ENCODE measurements around the gene LRP1B. TPM values are rescaled to one million over a fixed set of nuclear protein-coding genes. Genes with fewer than 3 reads are reported as not detected.

Gene LRP1B
- total and polyA plus RNA-seq, 4 donors = 0.01 to 0.84 (median 0.17) TPM

DNA sequence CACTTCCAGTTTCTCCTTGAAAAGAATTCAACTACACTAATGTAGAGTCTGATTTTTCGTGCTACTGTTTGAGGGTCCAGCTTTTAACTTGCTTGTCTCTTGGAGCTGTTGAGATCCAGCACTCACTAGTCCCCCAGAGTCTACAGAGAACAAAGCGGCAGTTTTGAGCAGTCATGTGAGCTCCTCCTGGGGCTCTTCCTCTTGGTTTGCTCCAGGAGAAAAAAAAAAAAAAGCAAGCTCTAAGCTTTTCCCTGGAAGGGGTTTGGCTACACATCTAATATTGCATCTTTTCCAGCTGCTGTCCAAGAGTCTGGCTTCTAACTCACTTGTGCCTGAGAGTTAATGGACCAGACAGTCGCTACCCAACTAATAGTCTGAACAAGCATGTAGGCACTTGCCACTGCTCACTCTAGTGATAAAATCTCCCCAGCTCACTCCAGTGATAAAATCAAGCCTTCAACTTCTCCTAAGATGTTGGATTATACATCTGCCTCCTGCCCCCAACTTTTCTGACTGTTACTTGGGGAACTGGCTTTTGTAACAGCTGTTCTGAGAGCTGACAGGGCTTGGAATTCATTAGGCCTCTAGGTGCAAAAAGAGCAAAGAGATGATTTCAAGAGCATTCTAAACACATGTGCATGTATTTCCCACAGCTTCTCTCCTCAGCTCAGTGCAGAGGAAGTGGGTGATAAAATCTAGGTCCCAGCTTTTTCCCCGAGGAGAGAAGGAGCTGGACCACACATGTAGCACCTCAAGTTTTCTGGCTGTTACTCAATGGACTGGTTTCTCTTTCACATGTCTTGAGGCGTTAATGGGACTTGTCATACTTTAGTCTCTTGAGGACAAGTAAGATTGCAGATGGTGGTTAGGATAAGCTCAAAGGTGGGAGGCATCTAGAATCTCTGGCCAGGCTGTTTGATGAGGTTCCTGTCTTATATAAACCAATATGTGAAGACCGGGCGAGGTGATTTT lies 750.5 kb downstream of the LRP1B start:
- Histone ChIP-seq H3K4me1 (ENCODE audit: control insufficient read depth in 4 of 4, insufficient read depth in 4 of 4, low read length in 3 of 4) (no peaks in the 10 kb centered on the region), H3K36me3 (ENCODE audit: control insufficient read depth in 4 of 4, insufficient read depth in 3 of 4, low read depth in 1 of 4, low read length in 3 of 4) (no peaks in the 10 kb centered on the region), H3K4me3 (ENCODE audit: low read depth in 1 of 3, low read length in 3 of 3) (no peak overlapping the region), H3K9me3 (ENCODE audit: control insufficient read depth in 4 of 4, low read length in 3 of 4) (no peaks in the 10 kb centered on the region), H3K27me3 (ENCODE audit: control insufficient read depth in 4 of 4, insufficient read depth in 4 of 4, low read length in 3 of 4) (no peaks in the 10 kb centered on the region), H3K27ac (ENCODE audit: low read depth in 1 of 2, low read length in 2 of 2) (no peak overlapping the region), H3K9ac (ENCODE audit: low read depth in 1 of 2, low read length in 2 of 2) (no peak overlapping the region)
- no peak for DNase-seq (ENCODE audit: low spot score)
- TF ChIP-seq, protein P1, sequence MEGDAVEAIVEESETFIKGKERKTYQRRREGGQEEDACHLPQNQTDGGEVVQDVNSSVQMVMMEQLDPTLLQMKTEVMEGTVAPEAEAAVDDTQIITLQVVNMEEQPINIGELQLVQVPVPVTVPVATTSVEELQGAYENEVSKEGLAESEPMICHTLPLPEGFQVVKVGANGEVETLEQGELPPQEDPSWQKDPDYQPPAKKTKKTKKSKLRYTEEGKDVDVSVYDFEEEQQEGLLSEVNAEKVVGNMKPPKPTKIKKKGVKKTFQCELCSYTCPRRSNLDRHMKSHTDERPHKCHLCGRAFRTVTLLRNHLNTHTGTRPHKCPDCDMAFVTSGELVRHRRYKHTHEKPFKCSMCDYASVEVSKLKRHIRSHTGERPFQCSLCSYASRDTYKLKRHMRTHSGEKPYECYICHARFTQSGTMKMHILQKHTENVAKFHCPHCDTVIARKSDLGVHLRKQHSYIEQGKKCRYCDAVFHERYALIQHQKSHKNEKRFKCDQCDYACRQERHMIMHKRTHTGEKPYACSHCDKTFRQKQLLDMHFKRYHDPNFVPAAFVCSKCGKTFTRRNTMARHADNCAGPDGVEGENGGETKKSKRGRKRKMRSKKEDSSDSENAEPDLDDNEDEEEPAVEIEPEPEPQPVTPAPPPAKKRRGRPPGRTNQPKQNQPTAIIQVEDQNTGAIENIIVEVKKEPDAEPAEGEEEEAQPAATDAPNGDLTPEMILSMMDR (IDR thresholded peaks at IDR 0.05; ENCODE audit: low read depth, low read length, missing input control) = no peak
- no peak for TF ChIP-seq TAF1 (conservative IDR thresholded peaks at IDR 0.05)
- TF ChIP-seq RXRA (IDR thresholded peaks at IDR 0.05) = no peak
- no peak for TF ChIP-seq EGR1 (IDR thresholded peaks at IDR 0.05; ENCODE audit: low read depth in 2 of 2)
- WGBS = 72% methylated on average over 7 of the region's 7 CpGs

DNA sequence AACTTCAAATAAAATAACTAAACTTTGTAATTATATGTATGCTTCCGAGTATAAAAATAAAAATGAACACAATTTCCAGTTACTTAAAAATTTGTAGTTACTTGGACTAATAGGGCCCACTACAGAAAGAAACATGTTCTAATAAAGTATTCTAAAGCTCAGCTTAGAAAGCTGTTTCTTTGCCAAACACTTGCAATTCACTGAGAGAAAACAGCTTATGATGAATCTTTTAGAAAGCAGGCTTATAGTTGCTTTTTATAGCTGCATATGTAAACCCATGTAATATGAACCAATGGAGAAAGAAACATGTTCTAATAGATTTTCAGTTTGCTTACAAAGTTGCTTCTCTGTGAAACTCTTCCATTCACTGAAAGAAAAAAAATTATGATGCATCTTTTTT lies 766.0 kb downstream of the LRP1B start:
- H3K9me3 ChIP-seq (ENCODE audit: control insufficient read depth in 4 of 4, low read length in 3 of 4) = no peaks in the 10 kb centered on the region
- no peak overlapping the region for H3K4me3 ChIP-seq (ENCODE audit: low read depth in 1 of 3, low read length in 3 of 3)
- H3K36me3 ChIP-seq (ENCODE audit: control insufficient read depth in 4 of 4, insufficient read depth in 3 of 4, low read depth in 1 of 4, low read length in 3 of 4) = no peaks in the 10 kb centered on the region
- H3K4me1 ChIP-seq (ENCODE audit: control insufficient read depth in 4 of 4, insufficient read depth in 4 of 4, low read length in 3 of 4) = no peaks in the 10 kb centered on the region
- no peaks in the 10 kb centered on the region for H3K27me3 ChIP-seq (ENCODE audit: control insufficient read depth in 4 of 4, insufficient read depth in 4 of 4, low read length in 3 of 4)
- WGBS = 73% methylated on average over 1 of the region's 1 CpG
- no peak overlapping the region for H3K27ac ChIP-seq (ENCODE audit: low read depth in 1 of 2, low read length in 2 of 2)
- TF ChIP-seq, protein P2, sequence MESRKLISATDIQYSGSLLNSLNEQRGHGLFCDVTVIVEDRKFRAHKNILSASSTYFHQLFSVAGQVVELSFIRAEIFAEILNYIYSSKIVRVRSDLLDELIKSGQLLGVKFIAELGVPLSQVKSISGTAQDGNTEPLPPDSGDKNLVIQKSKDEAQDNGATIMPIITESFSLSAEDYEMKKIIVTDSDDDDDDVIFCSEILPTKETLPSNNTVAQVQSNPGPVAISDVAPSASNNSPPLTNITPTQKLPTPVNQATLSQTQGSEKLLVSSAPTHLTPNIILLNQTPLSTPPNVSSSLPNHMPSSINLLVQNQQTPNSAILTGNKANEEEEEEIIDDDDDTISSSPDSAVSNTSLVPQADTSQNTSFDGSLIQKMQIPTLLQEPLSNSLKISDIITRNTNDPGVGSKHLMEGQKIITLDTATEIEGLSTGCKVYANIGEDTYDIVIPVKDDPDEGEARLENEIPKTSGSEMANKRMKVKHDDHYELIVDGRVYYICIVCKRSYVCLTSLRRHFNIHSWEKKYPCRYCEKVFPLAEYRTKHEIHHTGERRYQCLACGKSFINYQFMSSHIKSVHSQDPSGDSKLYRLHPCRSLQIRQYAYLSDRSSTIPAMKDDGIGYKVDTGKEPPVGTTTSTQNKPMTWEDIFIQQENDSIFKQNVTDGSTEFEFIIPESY (IDR thresholded peaks at IDR 0.05) = no peak
- TF ChIP-seq SP1 (IDR thresholded peaks at IDR 0.05) = no peak
- TF ChIP-seq NR2F2 (IDR thresholded peaks at IDR 0.05) = no peak
- TF ChIP-seq, protein P3, sequence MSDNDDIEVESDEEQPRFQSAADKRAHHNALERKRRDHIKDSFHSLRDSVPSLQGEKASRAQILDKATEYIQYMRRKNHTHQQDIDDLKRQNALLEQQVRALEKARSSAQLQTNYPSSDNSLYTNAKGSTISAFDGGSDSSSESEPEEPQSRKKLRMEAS (IDR thresholded peaks at IDR 0.05) = no peak
- no peak for TF ChIP-seq FOXA1 (IDR thresholded peaks at IDR 0.05)
- TF ChIP-seq, protein P4, sequence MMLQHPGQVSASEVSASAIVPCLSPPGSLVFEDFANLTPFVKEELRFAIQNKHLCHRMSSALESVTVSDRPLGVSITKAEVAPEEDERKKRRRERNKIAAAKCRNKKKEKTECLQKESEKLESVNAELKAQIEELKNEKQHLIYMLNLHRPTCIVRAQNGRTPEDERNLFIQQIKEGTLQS (IDR thresholded peaks at IDR 0.05) = no peak
- TF ChIP-seq, protein P1 (IDR thresholded peaks at IDR 0.05; ENCODE audit: low read depth, low read length, missing input control) = no peak
- TF ChIP-seq RXRA (IDR thresholded peaks at IDR 0.05) = no peak
- no peak for TF ChIP-seq EGR1 (IDR thresholded peaks at IDR 0.05; ENCODE audit: low read depth in 2 of 2)
- TF ChIP-seq HNF4A (conservative IDR thresholded peaks at IDR 0.05) = no peak
- TF ChIP-seq TAF1 (conservative IDR thresholded peaks at IDR 0.05) = no peak
- TF ChIP-seq, protein P5, sequence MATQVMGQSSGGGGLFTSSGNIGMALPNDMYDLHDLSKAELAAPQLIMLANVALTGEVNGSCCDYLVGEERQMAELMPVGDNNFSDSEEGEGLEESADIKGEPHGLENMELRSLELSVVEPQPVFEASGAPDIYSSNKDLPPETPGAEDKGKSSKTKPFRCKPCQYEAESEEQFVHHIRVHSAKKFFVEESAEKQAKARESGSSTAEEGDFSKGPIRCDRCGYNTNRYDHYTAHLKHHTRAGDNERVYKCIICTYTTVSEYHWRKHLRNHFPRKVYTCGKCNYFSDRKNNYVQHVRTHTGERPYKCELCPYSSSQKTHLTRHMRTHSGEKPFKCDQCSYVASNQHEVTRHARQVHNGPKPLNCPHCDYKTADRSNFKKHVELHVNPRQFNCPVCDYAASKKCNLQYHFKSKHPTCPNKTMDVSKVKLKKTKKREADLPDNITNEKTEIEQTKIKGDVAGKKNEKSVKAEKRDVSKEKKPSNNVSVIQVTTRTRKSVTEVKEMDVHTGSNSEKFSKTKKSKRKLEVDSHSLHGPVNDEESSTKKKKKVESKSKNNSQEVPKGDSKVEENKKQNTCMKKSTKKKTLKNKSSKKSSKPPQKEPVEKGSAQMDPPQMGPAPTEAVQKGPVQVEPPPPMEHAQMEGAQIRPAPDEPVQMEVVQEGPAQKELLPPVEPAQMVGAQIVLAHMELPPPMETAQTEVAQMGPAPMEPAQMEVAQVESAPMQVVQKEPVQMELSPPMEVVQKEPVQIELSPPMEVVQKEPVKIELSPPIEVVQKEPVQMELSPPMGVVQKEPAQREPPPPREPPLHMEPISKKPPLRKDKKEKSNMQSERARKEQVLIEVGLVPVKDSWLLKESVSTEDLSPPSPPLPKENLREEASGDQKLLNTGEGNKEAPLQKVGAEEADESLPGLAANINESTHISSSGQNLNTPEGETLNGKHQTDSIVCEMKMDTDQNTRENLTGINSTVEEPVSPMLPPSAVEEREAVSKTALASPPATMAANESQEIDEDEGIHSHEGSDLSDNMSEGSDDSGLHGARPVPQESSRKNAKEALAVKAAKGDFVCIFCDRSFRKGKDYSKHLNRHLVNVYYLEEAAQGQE (IDR thresholded peaks at IDR 0.05) = no peak
- no peak for TF ChIP-seq FOXA2 (IDR thresholded peaks at IDR 0.05)
- no peak for TF ChIP-seq GABPA (IDR thresholded peaks at IDR 0.05 in 1 of 2, conservative IDR thresholded peaks at IDR 0.05 in 1 of 2)
- TF ChIP-seq HNF4G (IDR thresholded peaks at IDR 0.05) = no peak
- no peak for TF ChIP-seq YY1 (IDR thresholded peaks at IDR 0.05)
- no peak for TF ChIP-seq JUND (IDR thresholded peaks at IDR 0.05)
- no peak overlapping the region for H3K9ac ChIP-seq (ENCODE audit: low read depth in 1 of 2, low read length in 2 of 2)
- no peak for DNase-seq (ENCODE audit: low spot score)
